Tibial nerve (tissue), 4 donors: ENCODE measurements around the gene GALNT10. TPM values are rescaled to one million over a fixed set of nuclear protein-coding genes. Genes with fewer than 3 reads are reported as not detected.

ENCODE experiments used
- DNase-seq, 2 donors: peaks; one replicate each; pipeline ENCODE4 v3.0.0-alpha.2; 2019; ENCODE audit warnings: low spot score in 2 of 2
- H3K27ac ChIP-seq, 4 donors: fragments of 200-600 bp; sonication (generic) in 3 of 4; one replicate each; pipeline ENCODE4 v1.5.1; 2017 to 2019; ENCODE audit warnings: mild to moderate bottlenecking in 1 of 4
- H3K27me3 ChIP-seq, 2 donors: fragments of 200-600 bp; sonication (generic) in 1 of 2; one replicate each; pipeline versions ENCODE4 v1.5.1 to v1.6.0; 2017 to 2019
- H3K36me3 ChIP-seq, 3 donors: fragments of 200-600 bp; sonication (generic); one replicate each; pipeline ENCODE4 v1.5.1; 2018 to 2019
- H3K4me1 ChIP-seq, 4 donors: fragments of 200-600 bp; sonication (generic) in 3 of 4; one replicate each; pipeline ENCODE4 v1.5.1; 2017 to 2019
- H3K4me3 ChIP-seq, 4 donors: fragments of 200-600 bp; sonication (generic) in 3 of 4; one replicate each; pipeline ENCODE4 v1.5.1; 2017 to 2019; ENCODE audit warnings: mild to moderate bottlenecking in 1 of 4, moderate library complexity in 1 of 4
- H3K9me3 ChIP-seq, 4 donors: fragments of 200-600 bp; sonication (generic) in 3 of 4; one replicate each; pipeline ENCODE4 v1.5.1; 2017 to 2019
- CTCF ChIP-seq, 5 experiments: fragments of 200-600 bp in 3 of 5; fragments of 450-650 bp in 2 of 5; sonication (generic) in 3 of 5; IDR thresholded peaks; one replicate each; pipeline ENCODE4 v1.5.1; 2016 to 2019; ENCODE audit warnings: antibody characterized with exemption in 5 of 5, mild to moderate bottlenecking in 3 of 5, moderate library complexity in 2 of 5
- EP300 ChIP-seq, 2 donors: sonication (generic); formaldehyde crosslinking; IDR thresholded peaks; one replicate each; pipeline ENCODE4 v1.6.1; 2017; ENCODE audit warnings: antibody characterized with exemption in 2 of 2, mild to moderate bottlenecking in 1 of 2
- POLR2A ChIP-seq, 2 donors: fragments of 450-650 bp; IDR thresholded peaks; one replicate each; pipeline ENCODE4 v1.6.1; 2017; ENCODE audit warnings: antibody characterized with exemption in 2 of 2, mild to moderate bottlenecking in 2 of 2, moderate library complexity in 2 of 2
- WGBS, 2 donors: methylation state at CpG; one replicate each; pipeline ENCODE4 v1.1.5; 2018; 5-methylcytosine and 5-hydroxymethylcytosine counted together
- total RNA-seq, 4 donors: library from RNA; depleted of rRNA; stranded (reverse); fragments of >200 nt; gene quantifications; one replicate each; pipeline ENCODE4 v1.1.0, GENCODE V29; 2016

The GALNT10 gene
- total RNA-seq: 10 to 100 TPM; 24.1 to 41.2 (median 26.7) TPM

- no peaks in the 10 kb centered on the region for H3K9me3 ChIP-seq
- no peaks in the 10 kb centered on the region for H3K36me3 ChIP-seq
- H3K4me1 ChIP-seq: peaks cover 0 to 48% (median 26%) of the 10 kb centered on the region in 4 donors
- peak within 1 kb of the TSS; percentile 56 to 82 (median 68) for H3K27ac ChIP-seq
- H3K4me3 ChIP-seq: peak within 1 kb of the TSS; percentile 65 to 94 (median 74)
- no peak for DNase-seq
- WGBS, 2 donors: 3% methylated on average over 18 to 26 of the region's 84 CpGs
- no peaks in the 10 kb centered on the region for H3K27me3 ChIP-seq
- TF ChIP-seq POLR2A (IDR thresholded peaks at IDR 0.05): peak in 1 of 2 donors; percentile 59
- TF ChIP-seq EP300 (IDR thresholded peaks at IDR 0.05): no peak
- TF ChIP-seq CTCF (IDR thresholded peaks at IDR 0.05): no peak
These were observed at the start of gene GALNT10 for GRCh38 chr5:154190595-154191304. GALNT10 (plus strand) TSS chr5:154190733; CDS start chr5:154190867, 134 bp downstream.

GRCh38 chr5:154141745-154142221 lies 48.8 kb upstream of the GALNT10 start:
- Histone ChIP-seq H3K4me3 (no peak overlapping the region), H3K4me1 (peaks cover 0 to 25% (median 0%) of the 10 kb centered on the region in 4 donors), H3K9me3 (no peaks in the 10 kb centered on the region), H3K27me3 (no peaks in the 10 kb centered on the region), H3K27ac (no peak overlapping the region), H3K36me3 (no peaks in the 10 kb centered on the region)
- WGBS, 2 donors: 75 to 78% methylated on average over 1 of the region's 1 CpG
- no peak for TF ChIP-seq POLR2A (IDR thresholded peaks at IDR 0.05)
- TF ChIP-seq EP300 (IDR thresholded peaks at IDR 0.05): no peak
- no peak for TF ChIP-seq CTCF (IDR thresholded peaks at IDR 0.05)
- no peak for DNase-seq

- Histone ChIP-seq H3K36me3 (no peaks in the 10 kb centered on the region), H3K4me1 (peaks cover 0 to 25% (median 0%) of the 10 kb centered on the region in 4 donors), H3K4me3 (no peak overlapping the region), H3K27me3 (no peaks in the 10 kb centered on the region), H3K27ac (no peak overlapping the region), H3K9me3 (no peaks in the 10 kb centered on the region)
- TF ChIP-seq CTCF (IDR thresholded peaks at IDR 0.05) (no peak), POLR2A (IDR thresholded peaks at IDR 0.05) (no peak), EP300 (IDR thresholded peaks at IDR 0.05) (no peak)
- DNase-seq: no peak
- 50 to 60% methylated on average over 6 of the region's 6 CpGs for WGBS, 2 donors
These were observed 47.3 kb upstream of the GALNT10 start for GRCh38 chr5:154143211-154143641.

- Histone ChIP-seq H3K27ac (no peak overlapping the region), H3K4me1 (peaks cover 0 to 16% (median 0%) of the 10 kb centered on the region in 4 donors), H3K4me3 (no peak overlapping the region), H3K36me3 (no peaks in the 10 kb centered on the region), H3K9me3 (no peaks in the 10 kb centered on the region), H3K27me3 (no peaks in the 10 kb centered on the region)
- WGBS, 2 donors: 70 to 74% methylated on average over 4 of the region's 4 CpGs
- TF ChIP-seq CTCF (IDR thresholded peaks at IDR 0.05) (no peak), EP300 (IDR thresholded peaks at IDR 0.05) (no peak), POLR2A (IDR thresholded peaks at IDR 0.05) (no peak)
- no peak for DNase-seq
These were observed 45.3 kb upstream of the GALNT10 start for GRCh38 chr5:154145268-154145667.

- DNase-seq: no peak
These were observed 44.1 kb upstream of the GALNT10 start for GRCh38 chr5:154146409-154146808.

More at GRCh38 chr5:154146409-154146808, 44.1 kb upstream of the GALNT10 start:
- H3K27ac ChIP-seq: no peak overlapping the region
- peaks cover 0 to 7% (median 0%) of the 10 kb centered on the region in 4 donors for H3K4me1 ChIP-seq
- H3K9me3 ChIP-seq: no peaks in the 10 kb centered on the region
- no peak overlapping the region for H3K4me3 ChIP-seq
- no peaks in the 10 kb centered on the region for H3K27me3 ChIP-seq
- H3K36me3 ChIP-seq: no peaks in the 10 kb centered on the region
- TF ChIP-seq EP300 (IDR thresholded peaks at IDR 0.05): no peak
- TF ChIP-seq POLR2A (IDR thresholded peaks at IDR 0.05): no peak
- no peak for TF ChIP-seq CTCF (IDR thresholded peaks at IDR 0.05)
